Forelimb muscle (tissue), 1 donor: ENCODE results near the gene EPAS1. TPM values are rescaled to one million over a fixed set of nuclear protein-coding genes. Genes with fewer than 3 reads are reported as not detected.
A peak's percentile ranks its signal among the peaks of the same experiment; 100 is the strongest.

Experiments used
- DNase-seq: peaks from one replicate; pipeline ENCODE4 v3.0.0-alpha.2; 2013; ENCODE audit warnings: low read depth
- polyA plus RNA-seq: library from polyadenylated mRNA; unstranded; fragments of 120-200 nt; gene quantifications from one replicate; pipeline ENCODE4 v1.2.1, GENCODE V29; 2013; ENCODE audit not compliant: insufficient read length

EPAS1 gene
- polyA plus RNA-seq, 1 donor: 29.6 TPM

- no peak for DNase-seq
Measured at GRCh38 chr2:46319711-46320110, 22.5 kb downstream of the EPAS1 start.

GRCh38 chr2:46320141-46320567, 22.9 kb downstream of the EPAS1 start:
- no peak for DNase-seq

GRCh38 chr2:46323730-46324129, 26.5 kb downstream of the EPAS1 start:
- DNase-seq: no peak

GRCh38 chr2:46325182-46325928, 28.1 kb downstream of the EPAS1 start:
- DNase-seq: no peak

GRCh38 chr2:46326231-46326980, 29.2 kb downstream of the EPAS1 start:
- no peak for DNase-seq

GRCh38 chr2:46327627-46328026, 30.4 kb downstream of the EPAS1 start:
- no peak for DNase-seq

- no peak for DNase-seq
Measured at GRCh38 chr2:46328291-46328690, 31.1 kb downstream of the EPAS1 start.

GRCh38 chr2:46328829-46329228, 31.6 kb downstream of the EPAS1 start:
- DNase-seq: no peak

- DNase-seq: no peak
Measured at GRCh38 chr2:46329340-46329739, 32.1 kb downstream of the EPAS1 start.

GRCh38 chr2:46329803-46330775, 32.9 kb downstream of the EPAS1 start:
- no peak for DNase-seq

GRCh38 chr2:46331109-46331766, 34.0 kb downstream of the EPAS1 start:
- no peak for DNase-seq

- no peak for DNase-seq
Measured at GRCh38 chr2:46332686-46333281, 35.6 kb downstream of the EPAS1 start.

- DNase-seq: no peak
Measured at GRCh38 chr2:46333912-46334311, 36.7 kb downstream of the EPAS1 start.

GRCh38 chr2:46334389-46335271, 37.4 kb downstream of the EPAS1 start:
- DNase-seq: no peak

GRCh38 chr2:46335391-46336282, 38.4 kb downstream of the EPAS1 start:
- DNase-seq: peak; percentile 65

GRCh38 chr2:46336283-46336959, 39.2 kb downstream of the EPAS1 start:
- DNase-seq: no peak

- no peak for DNase-seq
Measured at GRCh38 chr2:46337208-46337994, 40.2 kb downstream of the EPAS1 start.

- DNase-seq: no peak
Measured at GRCh38 chr2:46338674-46339073, 41.5 kb downstream of the EPAS1 start.
